HepG2 (cell line): ENCODE measurements around the gene ASB8. TPM values are rescaled to one million over a fixed set of nuclear protein-coding genes. Genes with fewer than 3 reads are reported as not detected.

Experiments used
- ATAC-seq: fragments of 200-7000 bp; cut with Tn5 transposase; 3 replicates; pipeline ENCODE4 v1.9.1; 2020; ENCODE audit warnings: mild to moderate bottlenecking, moderate library complexity
- Bru-seq: library from RNA; stranded (reverse); fragments of 400-500 nt; gene quantifications from one replicate; lab custom pipeline; 2021; lab: Mats Ljungman, UMichigan
- BruChase-seq, 2 experiments: library from RNA; stranded (reverse); fragments of 400-500 nt; gene quantifications; one replicate each; lab custom pipeline; 2021; lab: Mats Ljungman, UMichigan
- BruUV-seq: library from RNA; stranded (reverse); fragments of 400-500 nt; replicated peaks from 2 replicates; lab custom pipeline; 2021; lab: Mats Ljungman, UMichigan
- CTCF ChIA-PET: fragments of 300-600 bp; formaldehyde crosslinking; extraction: SDS; loops from one replicate; lab custom pipeline; 2021; ENCODE audit warnings: low total read pairs, inconsistent platforms, low intra/inter-chr PET ratio; lab: Yijun Ruan, JAX
- POLR2A ChIA-PET: fragments of 350-600 bp; sonication (Branson Sonifier 250); formaldehyde crosslinking; loops from one replicate; lab custom pipeline; 2020; ENCODE audit warnings: antibody characterized with exemption, inconsistent platforms; lab: Yijun Ruan, JAX
- DNase-seq: peaks from one replicate; pipeline ENCODE4 v3.0.0-alpha.2; 2015; ENCODE audit warnings: low spot score
- FAIRE-seq: peaks from 3 replicates; lab custom pipeline; 2011; peaks lifted over from hg19 to GRCh38; lab: Jason Lieb, UNC
- H2AFZ ChIP-seq: one replicate; pipeline ENCODE4 v1.6.1; 2011; ENCODE audit warnings: low read length, inconsistent platforms
- H3K27ac ChIP-seq: fragments of 300-600 bp; 3 replicates; pipeline ENCODE4 v1.8.0; 2011; ENCODE audit warnings: mixed run types, mild to moderate bottlenecking, mixed read lengths, low read length, inconsistent platforms; ENCODE audit not compliant: insufficient read depth; ENCODE audit errors: extremely low read length
- H3K27me3 ChIP-seq, 2 experiments: fragments of 200-600 bp in 1 of 2; 2 replicates in 1 of 2; 3 replicates in 1 of 2; pipeline versions ENCODE4 v1.6.0 to v1.8.0; 2011; ENCODE audit warnings: low read length in 2 of 2, mild to moderate bottlenecking in 2 of 2, moderate library complexity in 2 of 2, inconsistent platforms in 1 of 2; ENCODE audit not compliant: insufficient read depth in 2 of 2, control insufficient read depth in 1 of 2
- H3K36me3 ChIP-seq, 2 experiments: fragments of 200-600 bp in 1 of 2; replicated peaks in 1 of 2; 2 replicates in 1 of 2; 3 replicates in 1 of 2; pipeline versions ENCODE4 v1.5.1 to v1.8.0; 2011; ENCODE audit warnings: low read length in 2 of 2, inconsistent platforms in 1 of 2; ENCODE audit not compliant: insufficient read depth in 2 of 2, control insufficient read depth in 1 of 2
- H3K4me1 ChIP-seq: 2 replicates; pipeline ENCODE4 v1.5.1; 2012; ENCODE audit warnings: low read length, inconsistent platforms; ENCODE audit not compliant: insufficient read depth
- H3K4me2 ChIP-seq: 2 replicates; pipeline ENCODE4 v1.6.0; 2011; ENCODE audit warnings: low read depth, low read length, inconsistent platforms
- H3K4me3 ChIP-seq, 3 experiments: fragments of 200-600 bp in 1 of 3; sonication (generic), shearing (Covaris generic) in 1 of 3; replicated peaks in 1 of 3; 2 replicates each; pipeline ENCODE4 v1.5.1; 2011 to 2016; ENCODE audit warnings: low read length in 3 of 3, inconsistent platforms in 2 of 3, low read depth in 2 of 3, mild to moderate bottlenecking in 2 of 3, control low read depth in 1 of 3, mixed read lengths in 1 of 3; ENCODE audit not compliant: insufficient read depth in 1 of 3
- H3K79me2 ChIP-seq: one replicate; pipeline ENCODE4 v1.6.1; 2011; ENCODE audit warnings: low read length, inconsistent platforms; ENCODE audit not compliant: insufficient read depth
- H3K9ac ChIP-seq: 2 replicates; pipeline ENCODE4 v1.6.0; 2011; ENCODE audit warnings: mild to moderate bottlenecking, low read depth, low read length, inconsistent platforms; ENCODE audit not compliant: insufficient read depth
- H3K9me3 ChIP-seq: 2 replicates; pipeline ENCODE4 v1.5.1; 2012; ENCODE audit warnings: mild to moderate bottlenecking, low read length
- H4K20me1 ChIP-seq: 2 replicates; pipeline ENCODE4 v1.6.0; 2011; ENCODE audit warnings: inconsistent platforms, mild to moderate bottlenecking, low read length, moderate library complexity; ENCODE audit not compliant: insufficient read depth
- ATRX ChIP-seq: sonication (generic); formaldehyde crosslinking; IDR thresholded peaks from 2 replicates; pipeline ENCODE4 v1.4.0; 2020; ENCODE audit warnings: missing genetic modification reagents, borderline replicate concordance
- BORCS8-MEF2B ChIP-seq: sonication (generic); formaldehyde crosslinking; IDR thresholded peaks from 2 replicates; pipeline ENCODE4 v1.8.0; 2022; ENCODE audit warnings: mild to moderate bottlenecking, missing genetic modification reagents
- CENPBD1 ChIP-seq: sonication (generic); formaldehyde crosslinking; IDR thresholded peaks from 2 replicates; pipeline ENCODE4 v1.8.0; 2022; ENCODE audit warnings: missing genetic modification reagents, low read depth, mild to moderate bottlenecking, borderline replicate concordance
- GABPA ChIP-seq, 2 experiments: IDR thresholded peaks; 2 replicates each; pipeline ENCODE4 v1.6.1; 2011 to 2016; ENCODE audit warnings: low read depth in 2 of 2, low read length in 1 of 2, missing biosample characterization in 1 of 2, missing genetic modification characterization in 1 of 2
- KAT2B ChIP-seq: fragments of 150-350 bp; IDR thresholded peaks from 2 replicates; pipeline ENCODE4 v1.6.1; 2014; ENCODE audit warnings: low read depth, low read length, borderline replicate concordance
- PCBP2 ChIP-seq: fragments of 200-400 bp; formaldehyde crosslinking; optimal IDR thresholded peaks from 2 replicates; pipeline ENCODE3; 2018; ENCODE audit warnings: low read length, low read depth; ENCODE audit not compliant: poor library complexity, severe bottlenecking
- SNAPC5 ChIP-seq: sonication (generic); formaldehyde crosslinking; IDR thresholded peaks from 2 replicates; pipeline ENCODE4 v1.8.1; 2023; ENCODE audit warnings: mild to moderate bottlenecking, missing genetic modification reagents, borderline replicate concordance
- WGBS: methylation state at CpG from one replicate; pipeline ENCODE4 v1.1.6; 2017; ENCODE audit warnings: low lambda C conversion rate; 5-methylcytosine and 5-hydroxymethylcytosine counted together
- in situ Hi-C: cut with HindIII; loops from 2 replicates; pipeline ENCODE4 v1.10.0; 2017; ENCODE audit warnings: low pct_unique_long_range_greater_than_20kb; ENCODE audit not compliant: extremely low pct_ligation_motif_present
- intact Hi-C: fragments of 100-400 bp; cut with micrococcal nuclease; formaldehyde crosslinking; loops from one replicate; pipeline ENCODE4 v1.10.0; 2022; ENCODE audit not compliant: unreplicated experiment
- long read RNA-seq, 2 experiments: library from RNA in 1 of 2; library from polyadenylated mRNA in 1 of 2; stranded (forward) in 1 of 2; unstranded in 1 of 2; transcript quantifications; one replicate each; pipeline ENCODE4 v2.0.0, GENCODE V29; 2019 to 2022
- polyA minus RNA-seq, 3 experiments: library from RNA; depleted of rRNA, polyadenylated mRNA; stranded (reverse); fragments of >200 nt; gene quantifications; 2 replicates each; pipeline ENCODE4 v1.2.3, GENCODE V29; 2011; ENCODE audit warnings: low replicate concordance in 1 of 3
- polyA plus RNA-seq, 8 experiments: library from polyadenylated mRNA; depleted of rRNA in 3 of 8; stranded (reverse) in 7 of 8; unstranded in 1 of 8; fragments of >200 nt; fragmentation: Illumina TruSeq in 4 of 8; extraction: Trizol in 4 of 8; gene quantifications; 2 replicates each; pipeline versions ENCODE4 v1.2.1 to v1.2.3, GENCODE V29; 2011 to 2016; ENCODE audit warnings: low read depth in 4 of 8, missing spikeins in 1 of 8, mixed read lengths in 1 of 8; ENCODE audit not compliant: insufficient read depth in 1 of 8
- total RNA-seq, 5 experiments: library from RNA; depleted of rRNA; stranded (reverse); fragments of >200 nt; fragmentation: Illumina TruSeq; extraction: Trizol; gene quantifications; 2 replicates each; pipeline ENCODE4 v1.2.3, GENCODE V29; 2016; ENCODE audit warnings: low read depth in 1 of 5
- TF ChIP-seq, protein P1 (sequence below): sonication (generic); formaldehyde crosslinking; conservative IDR thresholded peaks from 2 replicates; pipeline ENCODE4 v1.4.0; 2020; ENCODE audit warnings: missing genetic modification reagents
- TF ChIP-seq, protein P2 (sequence below): sonication (generic); formaldehyde crosslinking; IDR thresholded peaks from 2 replicates; pipeline ENCODE4 v1.4.0; 2020; ENCODE audit warnings: missing genetic modification reagents; ENCODE audit errors: not compliant biosample characterization

ASB8 gene
- 15.5 and 17.5 TPM in 2 replicates for total RNA-seq (2016; rRNA removed; fragmentation: Illumina TruSeq; extraction: Trizol)
- total RNA-seq (2016; cell fraction: cytosol; rRNA removed; fragmentation: Illumina TruSeq; extraction: Trizol; ENCODE audit: low read depth), result 3.7 and 4.4 TPM in 2 replicates
- 14.4 and 19.5 TPM in 2 replicates for total RNA-seq (2016; cell fraction: insoluble cytoplasmic fraction; rRNA removed; fragmentation: Illumina TruSeq; extraction: Trizol)
- 12.2 and 12.3 TPM in 2 replicates for total RNA-seq (2016; cell fraction: membrane; rRNA removed; fragmentation: Illumina TruSeq; extraction: Trizol)
- 8.2 and 9.7 TPM in 2 replicates for total RNA-seq (2016; cell fraction: nucleus; rRNA removed; fragmentation: Illumina TruSeq; extraction: Trizol)
- 14.0 and 14.9 TPM in 2 replicates for polyA plus RNA-seq (2011; rRNA removed)
- 11.7 and 13.2 TPM in 2 replicates for polyA plus RNA-seq (2011; cell fraction: cytosol; rRNA removed)
- polyA plus RNA-seq (2011; cell fraction: nucleus; rRNA removed), result 10.4 and 13.2 TPM in 2 replicates
- polyA plus RNA-seq (2012), result 11.7 and 15.8 TPM in 2 replicates
- 2.4 and 2.6 TPM in 2 replicates for polyA plus RNA-seq (2016; cell fraction: cytosol; fragmentation: Illumina TruSeq; extraction: Trizol; ENCODE audit: low read depth)
- 17.1 and 20.4 TPM in 2 replicates for polyA plus RNA-seq (2016; cell fraction: insoluble cytoplasmic fraction; fragmentation: Illumina TruSeq; extraction: Trizol; ENCODE audit: low read depth)
- 5.8 and 6.7 TPM in 2 replicates for polyA plus RNA-seq (2016; cell fraction: membrane; fragmentation: Illumina TruSeq; extraction: Trizol; ENCODE audit: low read depth)
- 17.2 and 17.5 TPM in 2 replicates for polyA plus RNA-seq (2016; cell fraction: nucleus; fragmentation: Illumina TruSeq; extraction: Trizol; ENCODE audit: insufficient read depth, low read depth)
- 16.9 and 50.8 TPM in 2 replicates for polyA minus RNA-seq (2011; rRNA and poly(A)+ RNA removed; ENCODE audit: low replicate concordance)
- 13.0 and 14.5 TPM in 2 replicates for polyA minus RNA-seq (2011; cell fraction: cytosol; rRNA and poly(A)+ RNA removed)
- 17.1 and 25.0 TPM in 2 replicates for polyA minus RNA-seq (2011; cell fraction: nucleus; rRNA and poly(A)+ RNA removed)
- Bru-seq, nascent RNA, result percentile 70 among the genes with signal in this experiment
- percentile 76 among the genes with signal in this experiment for BruChase-seq, experiment 1, labeled RNA remaining after a 6-hour chase
- BruChase-seq, experiment 2, labeled RNA remaining after a 2-hour chase, result percentile 78 among the genes with signal in this experiment
- long read RNA-seq, experiment 1, transcript ASB8-201 (4 exons, 2,615 nt), result major isoform, 13 of 16 reads
- long read RNA-seq, experiment 1, partial matches to known transcripts, result 1 of 16 reads
- long read RNA-seq, experiment 1, other reads (novel, unspliced or antisense), result 0 of 16 reads
- long read RNA-seq, experiment 2, partial matches to known transcripts, result 0 of 13 reads
- long read RNA-seq, experiment 2, other reads (novel, unspliced or antisense), result 9 of 13 reads

- Histone ChIP-seq H2AFZ (peak within 1 kb of the TSS; percentile 86), H3K4me2 (peak within 1 kb of the TSS; percentile 88), H3K36me3 (no peaks in the 10 kb centered on the region; a peak in 2 of 5 replicates), H3K9me3 (no peaks in the 10 kb centered on the region), H3K9ac (peak within 1 kb of the TSS; percentile 76), H3K27ac (peak within 1 kb of the TSS; percentile 67), H4K20me1 (no peaks in the 10 kb centered on the region), H3K4me1 (peaks cover 13% of the 10 kb centered on the region), H3K79me2 (peaks cover 6% of the 10 kb centered on the region), H3K4me3 (peak within 1 kb of the TSS; percentile 85 to 99 (median 89)), H3K27me3 (no peaks in the 10 kb centered on the region)
- under 1% methylated on average over 20 of the region's 56 CpGs for whole genome bisulfite sequencing
- DNase-seq (peak; percentile 98), ATAC-seq (peak; percentile 96), FAIRE-seq (peak; percentile 93)
- CTCF ChIA-PET, result no interaction called here
- POLR2A ChIA-PET, result interaction anchor here (0.6 to 2.6 kb wide), 11 partner anchors 11 to 247 kb away, joined by 3 to 37 read pairs (median 3); partner anchors contain the start of gene SENP1
- in situ Hi-C loops (no loop called here), intact Hi-C loops (loop anchor here (1.0 kb wide), 1 partner anchor 52 kb away; no protein-coding TSS in a partner anchor)
- no TSS peak for BruUV-seq
- TF ChIP-seq CENPBD1 (CRISPR knock-in tag) (no peak), BORCS8-MEF2B (CRISPR knock-in tag) (no peak), PCBP2 (no peak), KAT2B (no peak), ATRX (CRISPR knock-in tag) (no peak), SNAPC5 (CRISPR knock-in tag) (no peak), GABPA (IDR thresholded peaks at IDR 0.05; ENCODE audit: low read depth, low read length) (peak; percentile 87), GABPA (CRISPR knock-in tag; IDR thresholded peaks at IDR 0.05; ENCODE audit: low read depth) (peak; percentile 98)
- TF ChIP-seq, protein P1, sequence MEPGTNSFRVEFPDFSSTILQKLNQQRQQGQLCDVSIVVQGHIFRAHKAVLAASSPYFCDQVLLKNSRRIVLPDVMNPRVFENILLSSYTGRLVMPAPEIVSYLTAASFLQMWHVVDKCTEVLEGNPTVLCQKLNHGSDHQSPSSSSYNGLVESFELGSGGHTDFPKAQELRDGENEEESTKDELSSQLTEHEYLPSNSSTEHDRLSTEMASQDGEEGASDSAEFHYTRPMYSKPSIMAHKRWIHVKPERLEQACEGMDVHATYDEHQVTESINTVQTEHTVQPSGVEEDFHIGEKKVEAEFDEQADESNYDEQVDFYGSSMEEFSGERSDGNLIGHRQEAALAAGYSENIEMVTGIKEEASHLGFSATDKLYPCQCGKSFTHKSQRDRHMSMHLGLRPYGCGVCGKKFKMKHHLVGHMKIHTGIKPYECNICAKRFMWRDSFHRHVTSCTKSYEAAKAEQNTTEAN (CRISPR knock-in tag), result no peak
- TF ChIP-seq, protein P2, sequence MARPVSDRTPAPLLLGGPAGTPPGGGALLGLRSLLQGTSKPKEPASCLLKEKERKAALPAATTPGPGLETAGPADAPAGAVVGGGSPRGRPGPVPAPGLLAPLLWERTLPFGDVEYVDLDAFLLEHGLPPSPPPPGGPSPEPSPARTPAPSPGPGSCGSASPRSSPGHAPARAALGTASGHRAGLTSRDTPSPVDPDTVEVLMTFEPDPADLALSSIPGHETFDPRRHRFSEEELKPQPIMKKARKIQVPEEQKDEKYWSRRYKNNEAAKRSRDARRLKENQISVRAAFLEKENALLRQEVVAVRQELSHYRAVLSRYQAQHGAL (CRISPR knock-in tag), result no peak
Measured at GRCh38 chr12:48157018-48157888, at the start of gene ASB8. Gene ASB8, minus strand, starts transcription at chr12:48157515. Its CDS starts 4,019 bp downstream, at chr12:48153496.
